ENCODE measurements around the gene KCNB1. TPM values are rescaled to one million over a fixed set of nuclear protein-coding genes. Genes with fewer than 3 reads are reported as not detected.

The KCNB1 gene
- total and polyA plus RNA-seq, 2 of the 4 experiments (the other 2 are of a cell fraction), result 0.05 TPM; not detected in 1

- Histone ChIP-seq H4K8ac (ENCODE audit: low read depth in 2 of 2, low read length in 2 of 2) (peak overlapping the region in 1 of 2 experiments; percentile 71; a peak in 1 of 4 replicates), H3K4me2 (ENCODE audit: low read depth, low read length) (peak overlapping the region; percentile 30; the same call in 1 of the 2 replicates), H3K9me1 (ENCODE audit: insufficient read depth, low read length) (peaks cover 7% of the 10 kb centered on the region; the same call in 1 of the 2 replicates), H3K4me1 (ENCODE audit: control insufficient read depth, insufficient read depth, low read length) (peaks cover 9% of the 10 kb centered on the region; the same call in 1 of the 2 replicates), H4K5ac (ENCODE audit: low read depth, low read length) (no peak overlapping the region), H3K9ac (ENCODE audit: low read depth, low read length) (no peak overlapping the region), H3K36me3 (ENCODE audit: control insufficient read depth, insufficient read depth, low read length) (no peaks in the 10 kb centered on the region), H3K9me3 (ENCODE audit: control insufficient read depth, insufficient read depth, low read length) (no peaks in the 10 kb centered on the region), H3K4ac (ENCODE audit: low read depth, low read length) (peak overlapping the region; percentile 70; the same call in 1 of the 2 replicates), H3K18ac (ENCODE audit: low read depth, low read length) (no peak overlapping the region; the same call in 1 of the 2 replicates), H3K14ac (replicated peaks; ENCODE audit: low read depth, low read length) (no peak overlapping the region), H4K20me1 (ENCODE audit: insufficient read depth, low read length) (no peaks in the 10 kb centered on the region), H2AFZ (replicated peaks; ENCODE audit: low read length, poor library complexity) (peak overlapping the region; percentile 77), H3K79me1 (ENCODE audit: low read depth in 1 of 2, low read length in 2 of 2) (no peaks in the 10 kb centered on the region), H2AK5ac (ENCODE audit: low read depth, low read length) (peak overlapping the region; percentile 40; the same call in 1 of the 2 replicates), H2BK15ac (ENCODE audit: low read depth, low read length) (peak overlapping the region; percentile 62; the same call in 1 of the 3 replicates), H2BK20ac (ENCODE audit: low read depth, low read length) (peak overlapping the region; percentile 38; the same call in 1 of the 2 replicates), H3K4me3 (ENCODE audit: insufficient read depth, low read depth, low read length) (no peak overlapping the region), H2AK9ac (replicated peaks; ENCODE audit: low read depth, low read length, poor library complexity) (no peak overlapping the region), H3K23ac (ENCODE audit: low read depth, low read length) (0 out of 2 replicates have a peak overlapping the region, but pooled peaks have one; percentile 11), H4K91ac (ENCODE audit: insufficient read depth, low read depth, low read length) (0 out of 2 replicates have a peak overlapping the region, but pooled peaks have one; percentile 13), H2BK120ac (ENCODE audit: low read depth, low read length) (peak overlapping the region; percentile 62), H2BK5ac (ENCODE audit: low read depth, low read length, poor library complexity, severe bottlenecking) (no peak overlapping the region), H3K27ac (ENCODE audit: insufficient read depth, low read length) (0 out of 2 replicates have a peak overlapping the region, but pooled peaks have one; percentile 30), H3K56ac (ENCODE audit: extremely low read depth, insufficient read depth, low read length) (no peak overlapping the region), H3K27me3 (ENCODE audit: control insufficient read depth, insufficient read depth, low read length) (peaks cover 8% of the 10 kb centered on the region)
- intact Hi-C loops (cut with micrococcal nuclease) (no loop called here), dilution Hi-C loops (cut with HindIII; ENCODE audit: low sequenced_read_pairs, unreplicated experiment) (no loop called here), in situ Hi-C loops (cut with MboI; ENCODE audit: low sequenced_read_pairs) (loop anchor here (25.0 kb wide), 1 partner anchor 517 kb away; no protein-coding TSS in a partner anchor)
- peak; percentile 98 for ATAC-seq (ENCODE audit: low read depth)
- ChIA-PET CTCF (interaction anchor here (0.7 to 1.2 kb wide), 4 partner anchors 10 to 264 kb away, joined by 3 read pairs; no protein-coding TSS in a partner anchor), POLR2A (ENCODE audit: unreplicated experiment) (interaction anchor here (0.6 kb wide), 1 partner anchor 226 kb away, joined by 6 read pairs; no protein-coding TSS in a partner anchor)
- TF ChIP-seq MAZ (IDR thresholded peaks at IDR 0.05; ENCODE audit: borderline replicate concordance, low read depth, low read length), result peak; percentile 97
- TF ChIP-seq CTCF (conservative IDR thresholded peaks at IDR 0.05; ENCODE audit: low read depth, low read length), result no peak
- TF ChIP-seq FOS (IDR thresholded peaks at IDR 0.05; ENCODE audit: low read depth, low read length), result peak; percentile 57; the same call in 1 of the 2 replicates
- BruUV-seq (replicated peaks), result no TSS peak
- WGBS, 2 experiments (ENCODE audit: extremely low coverage in 2 of 2, insufficient read length in 1 of 2), result no CpG with 5 or more reads among the region's 9 CpGs
- DNase-seq, result peak; percentile 92
Observed at GRCh38 chr20:49344975-49345374, 137.5 kb downstream of the KCNB1 start.

All from IMR-90 (cell line).